ENCODE data around the gene PKM. TPM values are rescaled to one million over a fixed set of nuclear protein-coding genes. Genes with fewer than 3 reads are reported as not detected.

PKM gene
- total RNA-seq, 1 experiment from 2014 or later: 1,026 TPM

DNA sequence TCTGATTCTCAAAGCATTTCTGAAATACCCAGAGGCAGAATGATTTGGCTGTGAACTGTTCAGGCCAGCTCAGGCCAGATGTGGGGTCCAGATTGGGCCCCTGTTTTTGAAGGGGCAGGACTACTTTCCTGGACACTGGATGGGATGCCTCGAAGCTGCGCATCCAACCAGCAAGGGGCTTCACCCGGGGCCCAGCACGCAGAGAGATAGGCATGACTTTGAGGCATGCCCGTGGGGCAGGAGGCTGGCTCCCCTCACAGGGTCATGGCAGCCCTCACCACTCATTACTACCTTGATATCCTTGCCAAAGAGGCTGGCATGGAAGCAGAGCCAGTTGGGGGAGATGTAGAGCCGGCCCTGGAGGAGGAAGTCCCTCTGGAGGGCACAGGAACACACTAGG lies 63.5 kb downstream of the PKM start:
- no peaks in the 10 kb centered on the region for H4K20me1 ChIP-seq (ENCODE audit: control insufficient read depth, insufficient read depth, insufficient read length)
- no peak overlapping the region for H2BK5ac ChIP-seq (ENCODE audit: insufficient read length, low read length)
- no peaks in the 10 kb centered on the region for H3K79me1 ChIP-seq (ENCODE audit: insufficient read depth, low read depth, low read length, poor library complexity, severe bottlenecking)
- H3K23ac ChIP-seq (ENCODE audit: insufficient read length, low read depth, low read length): no peak overlapping the region
- H3K27ac ChIP-seq (ENCODE audit: insufficient read length, low read depth, low read length): no peak overlapping the region
- H3T11ph ChIP-seq (ENCODE audit: low read length): no peak overlapping the region
- Mint-ChIP-seq H3K27ac (no peak overlapping the region), H3K4me3 (no peak overlapping the region), H3K36me3 (ENCODE audit: insufficient read depth in 1 of 3, low read depth in 3 of 3) (no peaks in the 10 kb centered on the region), H3K4me1 (peaks cover 10 to 12% of the 10 kb centered on the region in 2 experiments), H3K9me3 (no peaks in the 10 kb centered on the region; a peak in 1 of 5 replicates), H3K27me3 (ENCODE audit: low read depth) (no peaks in the 10 kb centered on the region; the same call in 1 of the 2 replicates)
- no peak overlapping the region for H3K4ac ChIP-seq (ENCODE audit: low read depth, low read length)
- no peak overlapping the region; the same call in 1 of the 2 replicates for H3K14ac ChIP-seq (ENCODE audit: insufficient read depth, low read length)
- H3K9me3 ChIP-seq (ENCODE audit: control insufficient read depth, low read depth, low read length): no peaks in the 10 kb centered on the region
- H4K5ac ChIP-seq (ENCODE audit: insufficient read length, low read depth, low read length): no peak overlapping the region
- H3K56ac ChIP-seq (ENCODE audit: insufficient read length, low read depth, low read length): no peak overlapping the region
- no peaks in the 10 kb centered on the region; the same call in 1 of the 2 replicates for H3K4me1 ChIP-seq (ENCODE audit: insufficient read depth, low read length)
- no peak overlapping the region for H2BK12ac ChIP-seq (ENCODE audit: insufficient read length, low read depth, low read length)
- no peaks in the 10 kb centered on the region for H3K27me3 ChIP-seq (ENCODE audit: insufficient read depth, low read length)
- no peak overlapping the region for H3K4me2 ChIP-seq (ENCODE audit: insufficient read depth, insufficient read length, low read length)
- no peaks in the 10 kb centered on the region for H3K79me2 ChIP-seq (ENCODE audit: insufficient read depth, low read length)
- no CpG with 5 or more reads among the region's 6 CpGs for WGBS (ENCODE audit: extremely low coverage, insufficient read length, low lambda C conversion rate)
- no peak overlapping the region for H2BK15ac ChIP-seq (ENCODE audit: low read depth, low read length)
- TF ChIP-seq, protein P1, sequence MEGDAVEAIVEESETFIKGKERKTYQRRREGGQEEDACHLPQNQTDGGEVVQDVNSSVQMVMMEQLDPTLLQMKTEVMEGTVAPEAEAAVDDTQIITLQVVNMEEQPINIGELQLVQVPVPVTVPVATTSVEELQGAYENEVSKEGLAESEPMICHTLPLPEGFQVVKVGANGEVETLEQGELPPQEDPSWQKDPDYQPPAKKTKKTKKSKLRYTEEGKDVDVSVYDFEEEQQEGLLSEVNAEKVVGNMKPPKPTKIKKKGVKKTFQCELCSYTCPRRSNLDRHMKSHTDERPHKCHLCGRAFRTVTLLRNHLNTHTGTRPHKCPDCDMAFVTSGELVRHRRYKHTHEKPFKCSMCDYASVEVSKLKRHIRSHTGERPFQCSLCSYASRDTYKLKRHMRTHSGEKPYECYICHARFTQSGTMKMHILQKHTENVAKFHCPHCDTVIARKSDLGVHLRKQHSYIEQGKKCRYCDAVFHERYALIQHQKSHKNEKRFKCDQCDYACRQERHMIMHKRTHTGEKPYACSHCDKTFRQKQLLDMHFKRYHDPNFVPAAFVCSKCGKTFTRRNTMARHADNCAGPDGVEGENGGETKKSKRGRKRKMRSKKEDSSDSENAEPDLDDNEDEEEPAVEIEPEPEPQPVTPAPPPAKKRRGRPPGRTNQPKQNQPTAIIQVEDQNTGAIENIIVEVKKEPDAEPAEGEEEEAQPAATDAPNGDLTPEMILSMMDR (conservative IDR thresholded peaks at IDR 0.05): no peak
- no peak overlapping the region for H3K9ac ChIP-seq (ENCODE audit: extremely low read depth, insufficient read length, low read length)
- H2AK5ac ChIP-seq (ENCODE audit: insufficient read length, low read length): no peak overlapping the region
- no peak overlapping the region for H4K91ac ChIP-seq (ENCODE audit: insufficient read length, low read depth, low read length)
- no peak overlapping the region for H2BK20ac ChIP-seq (ENCODE audit: low read depth, low read length, poor library complexity, severe bottlenecking)
- DNase-seq: no peak
- H4K8ac ChIP-seq (replicated peaks; ENCODE audit: insufficient read length, low read depth, low read length): no peak overlapping the region
- H2BK120ac ChIP-seq (ENCODE audit: low read depth, low read length, poor library complexity, severe bottlenecking): no peak overlapping the region
- no peak overlapping the region for H3K18ac ChIP-seq (ENCODE audit: insufficient read length, low read depth, low read length)
- no peak overlapping the region for H2AFZ ChIP-seq (ENCODE audit: low read length)
- H3K23me2 ChIP-seq (ENCODE audit: insufficient read length, low read depth, low read length, poor library complexity, severe bottlenecking): no peaks in the 10 kb centered on the region
